RWPE2 (cell line): ENCODE measurements around the gene MED15.

Source experiments
- ATAC-seq: fragments of 200-7000 bp; cut with Tn5 transposase; 3 replicates; pipeline ENCODE4 v1.9.1; 2021; ENCODE audit warnings: low read depth
- DNase-seq: peaks from one replicate; pipeline ENCODE4 v3.0.0-alpha.2; 2020; ENCODE audit warnings: low spot score
- H3K27ac ChIP-seq: fragments of 450-650 bp; 2 replicates; pipeline ENCODE4 v1.5.1; 2017; ENCODE audit warnings: mild to moderate bottlenecking; ENCODE audit not compliant: poor library complexity, severe bottlenecking
- H3K27me3 ChIP-seq: fragments of 250-450 bp; sonication (Bioruptor Pico); 2 replicates; pipeline ENCODE4 v1.5.1; 2021; ENCODE audit warnings: mild to moderate bottlenecking, moderate library complexity; ENCODE audit not compliant: insufficient read depth, poor library complexity, severe bottlenecking
- H3K36me3 ChIP-seq: fragments of 250-450 bp; sonication (Bioruptor Pico); 2 replicates; pipeline ENCODE4 v1.5.1; 2020; ENCODE audit warnings: low read depth, mild to moderate bottlenecking, moderate library complexity
- H3K4me1 ChIP-seq: fragments of 250-450 bp; sonication (Bioruptor Pico); 2 replicates; pipeline ENCODE4 v1.5.1; 2021; ENCODE audit warnings: mild to moderate bottlenecking, moderate library complexity; ENCODE audit not compliant: insufficient read depth, poor library complexity, severe bottlenecking
- H3K4me3 ChIP-seq: fragments of 250-450 bp; sonication (Bioruptor Pico); 2 replicates; pipeline ENCODE4 v1.5.1; 2021; ENCODE audit warnings: mild to moderate bottlenecking, moderate library complexity; ENCODE audit not compliant: severe bottlenecking
- H3K9me3 ChIP-seq: fragments of 250-450 bp; sonication (Bioruptor Pico); 2 replicates; pipeline ENCODE4 v1.5.1; 2021; ENCODE audit warnings: mild to moderate bottlenecking, moderate library complexity; ENCODE audit not compliant: severe bottlenecking
- CTCF ChIP-seq: fragments of 450-650 bp; IDR thresholded peaks from one replicate; pipeline ENCODE4 v1.5.1; 2017; ENCODE audit warnings: mild to moderate bottlenecking, moderate library complexity; ENCODE audit not compliant: poor library complexity, severe bottlenecking

MED15 gene

DNA sequence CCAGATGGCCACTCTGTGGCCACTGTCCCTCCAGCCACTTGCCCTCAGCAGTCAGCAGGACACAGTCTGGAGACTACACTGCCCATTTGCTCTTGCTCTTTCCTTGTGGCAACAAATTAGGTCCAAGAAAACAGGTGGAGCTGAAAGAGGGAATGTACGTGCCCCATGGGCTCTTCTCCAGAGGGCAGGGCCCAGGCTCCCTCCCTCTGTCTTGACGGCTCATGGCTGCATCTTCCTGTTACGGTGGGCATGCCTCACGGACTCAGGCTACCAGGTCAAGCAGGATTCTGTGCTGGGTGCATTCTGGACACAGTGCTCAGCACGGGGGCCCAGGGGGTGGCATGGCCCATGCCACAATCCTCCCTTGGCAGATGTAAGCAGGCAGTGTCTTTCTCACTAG is 71.3 kb downstream of the MED15 start:
- peak; percentile 22 for DNase-seq
- H3K27ac ChIP-seq, result no peak overlapping the region
- peaks cover 89% of the 10 kb centered on the region for H3K36me3 ChIP-seq
- H3K9me3 ChIP-seq, result no peaks in the 10 kb centered on the region
- no peaks in the 10 kb centered on the region for H3K4me1 ChIP-seq
- ATAC-seq, result no peak
- no peaks in the 10 kb centered on the region for H3K27me3 ChIP-seq
- no peak for TF ChIP-seq CTCF
- no peak overlapping the region for H3K4me3 ChIP-seq

DNA sequence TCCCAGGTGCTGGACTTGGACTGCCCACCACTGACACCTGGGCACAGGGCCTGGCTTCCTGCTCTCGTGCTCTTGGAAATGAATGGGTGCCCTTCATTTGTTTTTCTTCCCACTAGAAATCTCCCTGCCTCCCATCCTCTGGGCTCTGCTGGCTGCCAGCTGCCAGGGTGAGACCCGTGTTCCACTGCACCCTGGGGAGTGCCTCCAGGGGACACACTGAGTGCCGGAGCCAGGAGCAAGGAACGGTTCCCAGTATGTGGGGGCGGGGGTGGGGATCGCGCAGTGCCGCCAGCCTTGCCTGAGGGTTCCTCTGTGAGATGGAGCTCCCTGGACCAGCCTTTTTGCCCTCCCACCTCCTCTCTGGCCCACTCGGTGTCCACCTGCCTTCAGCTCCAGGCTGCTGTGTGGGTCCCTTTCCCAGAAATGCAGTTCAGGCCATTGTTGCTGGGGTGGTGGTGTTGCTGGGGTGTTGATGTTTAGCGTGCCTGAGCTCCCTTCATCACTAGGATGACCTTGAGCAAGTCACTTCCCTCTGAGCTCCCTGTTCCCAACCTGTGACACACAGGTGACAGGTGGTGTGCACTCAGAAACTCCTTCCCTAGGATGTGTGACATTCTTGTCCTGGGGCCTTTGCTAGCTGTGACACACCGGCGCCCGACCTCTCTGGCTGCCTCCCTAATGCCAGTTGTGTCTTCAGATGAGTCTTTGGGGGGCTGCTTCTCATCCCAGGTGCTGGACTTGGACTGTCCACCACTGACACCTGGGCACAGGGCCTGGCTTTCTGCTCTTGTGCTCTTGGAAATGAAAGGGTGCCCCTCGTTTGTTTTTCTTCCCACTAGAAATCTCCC is 72.1 kb downstream of the MED15 start:
- peak; percentile 30 for DNase-seq
- H3K36me3 ChIP-seq, result peaks cover 89% of the 10 kb centered on the region
- H3K27ac ChIP-seq, result no peak overlapping the region

DNA sequence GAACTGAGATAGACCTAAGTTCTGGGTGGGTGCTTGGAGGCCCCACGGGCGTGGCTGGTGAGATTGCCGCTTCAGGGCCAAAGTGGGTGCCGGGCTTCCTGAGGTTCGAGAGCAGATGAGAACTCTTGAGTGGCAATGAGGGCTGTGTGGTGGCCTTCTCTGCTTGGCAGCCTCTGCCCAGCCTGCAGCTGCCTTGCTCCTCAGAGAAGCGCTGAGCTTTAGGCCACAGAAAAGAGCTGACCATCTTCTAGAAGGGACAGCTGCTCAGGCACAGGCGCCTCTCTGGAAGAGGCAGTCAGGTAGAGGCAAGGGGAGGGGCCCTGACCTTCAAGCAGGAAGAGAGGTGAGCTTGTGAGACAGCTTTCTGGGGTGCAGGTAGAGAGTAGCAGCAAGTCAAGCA is 72.8 kb downstream of the MED15 start:
- H3K27me3 ChIP-seq, result no peaks in the 10 kb centered on the region
- H3K36me3 ChIP-seq, result peaks cover 89% of the 10 kb centered on the region
- no peak overlapping the region for H3K4me3 ChIP-seq
- DNase-seq (peak; percentile 39), ATAC-seq (no peak)
- H3K9me3 ChIP-seq, result no peaks in the 10 kb centered on the region
- TF ChIP-seq CTCF, result no peak
- H3K27ac ChIP-seq, result no peak overlapping the region
- no peaks in the 10 kb centered on the region for H3K4me1 ChIP-seq

More for the DNA sequence above, 72.1 kb downstream of the MED15 start:
- Histone ChIP-seq H3K27me3 (no peaks in the 10 kb centered on the region), H3K9me3 (no peaks in the 10 kb centered on the region), H3K4me1 (no peaks in the 10 kb centered on the region), H3K4me3 (no peak overlapping the region)
- TF ChIP-seq CTCF, result no peak
- no peak for ATAC-seq

- Histone ChIP-seq H3K27ac (no peak overlapping the region), H3K4me1 (no peaks in the 10 kb centered on the region), H3K4me3 (no peak overlapping the region), H3K27me3 (no peaks in the 10 kb centered on the region), H3K36me3 (peaks cover 89% of the 10 kb centered on the region), H3K9me3 (no peaks in the 10 kb centered on the region)
- ATAC-seq (no peak), DNase-seq (peak; percentile 32)
- TF ChIP-seq CTCF, result no peak
These were observed 73.4 kb downstream of the MED15 start for GRCh38 chr22:20580611-20581502.
